OCI-LY3 (cell line): ENCODE measurements around the gene DIP2C.

Source experiments
- H2AFZ ChIP-seq: fragments of 200-600, 300-600 bp; shearing (Covaris generic); 2 replicates; pipeline ENCODE4 v1.6.0; 2014; ENCODE audit warnings: antibody characterized with exemption, low read depth, low read length
- H3K27ac ChIP-seq: fragments of 200-600, 300-600 bp; sonication (generic); 2 replicates; pipeline ENCODE4 v1.5.1; 2014; ENCODE audit warnings: mild to moderate bottlenecking, low read length, moderate library complexity, mixed read lengths
- H3K27me3 ChIP-seq: fragments of 200-600, 300-600 bp; sonication (generic); 2 replicates; pipeline ENCODE4 v1.6.1; 2014; ENCODE audit warnings: low read depth, low read length, mixed read lengths
- H3K36me3 ChIP-seq: fragments of 200-600, 300-600 bp; sonication (generic); replicated peaks from 2 replicates; pipeline ENCODE3; 2014; ENCODE audit warnings: low read depth, low read length, mixed read lengths
- H3K4me1 ChIP-seq: fragments of 300-600, 200-600 bp; sonication (generic); 2 replicates; pipeline ENCODE4 v1.6.1; 2014; ENCODE audit warnings: low read length, mixed read lengths
- H3K4me2 ChIP-seq: fragments of 200-600, 300-600 bp; sonication (generic); 2 replicates; pipeline ENCODE4 v1.6.1; 2014; ENCODE audit warnings: low read length, mixed read lengths
- H3K4me3 ChIP-seq: fragments of 300-600, 200-600 bp; sonication (generic); 2 replicates; pipeline ENCODE4 v1.5.1; 2014; ENCODE audit warnings: antibody characterized with exemption, mild to moderate bottlenecking, low read length, moderate library complexity
- H3K79me2 ChIP-seq: fragments of 300-600, 200-600 bp; shearing (Covaris generic); 2 replicates; pipeline ENCODE4 v1.6.1; 2014; ENCODE audit warnings: mild to moderate bottlenecking, low read length, mixed read lengths
- H3K9ac ChIP-seq: fragments of 300-600, 200-600 bp; shearing (Covaris generic); 2 replicates; pipeline ENCODE4 v1.6.0; 2014; ENCODE audit warnings: mild to moderate bottlenecking, low read length, moderate library complexity
- H3K9me3 ChIP-seq: fragments of 200-600, 300-600 bp; shearing (Covaris generic); 2 replicates; pipeline ENCODE4 v1.6.1; 2014; ENCODE audit warnings: low read length, mixed read lengths; ENCODE audit not compliant: insufficient read depth
- H4K20me1 ChIP-seq: fragments of 200-600, 300-600 bp; sonication (generic); 2 replicates; pipeline ENCODE4 v1.6.1; 2016; ENCODE audit warnings: low read length, mixed read lengths; ENCODE audit not compliant: insufficient read depth
- EZH2phosphoT487 ChIP-seq: fragments of 200-600 bp; shearing (Covaris generic); IDR thresholded peaks from 2 replicates; pipeline ENCODE4 v1.6.1; 2018; ENCODE audit warnings: antibody characterized with exemption, mixed run types, low read depth
- TF ChIP-seq, protein P1 (sequence below): fragments of 200-600, 300-600 bp; sonication (generic); IDR thresholded peaks from 2 replicates; pipeline ENCODE4 v1.5.1; 2014; ENCODE audit warnings: antibody characterized with exemption, low read length, low read depth

DIP2C gene

DNA sequence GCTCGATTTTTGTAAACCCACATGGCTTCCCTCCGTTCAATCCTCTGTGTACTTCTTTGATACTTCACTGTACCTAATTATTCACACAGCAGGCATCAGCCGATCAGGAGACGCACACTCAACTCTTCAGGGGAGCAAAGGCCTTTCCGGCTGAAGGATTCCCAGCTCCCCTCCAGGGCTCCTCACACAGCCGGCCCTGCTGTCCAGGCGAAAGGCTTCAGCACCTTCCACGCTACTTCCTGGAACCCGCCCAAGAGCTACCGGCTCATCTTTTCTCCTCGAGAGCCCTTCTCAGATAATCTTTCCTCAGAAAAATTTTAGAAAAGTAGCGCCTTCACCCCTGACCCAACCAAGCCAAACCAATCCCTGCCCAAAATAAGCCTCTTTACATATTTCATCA is 283.8 kb downstream of the DIP2C start:
- Histone ChIP-seq H3K36me3 (no peaks in the 10 kb centered on the region), H3K79me2 (no peaks in the 10 kb centered on the region), H3K9ac (no peak overlapping the region), H3K9me3 (no peaks in the 10 kb centered on the region), H3K27me3 (peaks cover 13% of the 10 kb centered on the region; the same call in 1 of the 2 replicates), H4K20me1 (no peaks in the 10 kb centered on the region), H3K4me2 (no peak overlapping the region), H3K27ac (no peak overlapping the region), H3K4me3 (no peak overlapping the region), H2AFZ (no peak overlapping the region), H3K4me1 (no peaks in the 10 kb centered on the region)
- no peak for TF ChIP-seq EZH2phosphoT487
- TF ChIP-seq, protein P1, sequence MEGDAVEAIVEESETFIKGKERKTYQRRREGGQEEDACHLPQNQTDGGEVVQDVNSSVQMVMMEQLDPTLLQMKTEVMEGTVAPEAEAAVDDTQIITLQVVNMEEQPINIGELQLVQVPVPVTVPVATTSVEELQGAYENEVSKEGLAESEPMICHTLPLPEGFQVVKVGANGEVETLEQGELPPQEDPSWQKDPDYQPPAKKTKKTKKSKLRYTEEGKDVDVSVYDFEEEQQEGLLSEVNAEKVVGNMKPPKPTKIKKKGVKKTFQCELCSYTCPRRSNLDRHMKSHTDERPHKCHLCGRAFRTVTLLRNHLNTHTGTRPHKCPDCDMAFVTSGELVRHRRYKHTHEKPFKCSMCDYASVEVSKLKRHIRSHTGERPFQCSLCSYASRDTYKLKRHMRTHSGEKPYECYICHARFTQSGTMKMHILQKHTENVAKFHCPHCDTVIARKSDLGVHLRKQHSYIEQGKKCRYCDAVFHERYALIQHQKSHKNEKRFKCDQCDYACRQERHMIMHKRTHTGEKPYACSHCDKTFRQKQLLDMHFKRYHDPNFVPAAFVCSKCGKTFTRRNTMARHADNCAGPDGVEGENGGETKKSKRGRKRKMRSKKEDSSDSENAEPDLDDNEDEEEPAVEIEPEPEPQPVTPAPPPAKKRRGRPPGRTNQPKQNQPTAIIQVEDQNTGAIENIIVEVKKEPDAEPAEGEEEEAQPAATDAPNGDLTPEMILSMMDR: no peak

DNA sequence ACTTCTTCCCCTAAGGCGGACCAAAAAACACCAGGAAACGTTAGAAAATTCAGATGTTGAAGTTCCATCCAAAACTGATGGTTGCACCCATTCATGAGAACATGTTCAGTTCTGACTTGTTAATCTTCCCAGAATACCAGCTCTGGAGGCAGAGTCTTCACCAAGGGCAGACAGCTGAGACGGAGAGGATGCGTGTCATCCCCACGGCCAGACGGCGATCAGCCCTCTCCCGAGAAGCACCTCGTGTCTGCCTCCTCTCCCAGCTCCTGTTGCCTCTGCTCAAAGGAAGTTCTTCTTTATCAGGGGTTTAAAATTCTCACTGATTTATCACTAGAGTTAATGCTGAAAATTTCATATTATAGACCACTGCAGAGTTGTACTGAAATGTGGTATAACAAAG is 284.5 kb downstream of the DIP2C start:
- H3K36me3 ChIP-seq: no peaks in the 10 kb centered on the region
- H2AFZ ChIP-seq: no peak overlapping the region
- no peak for TF ChIP-seq EZH2phosphoT487
- TF ChIP-seq, protein P1: no peak
- no peak overlapping the region for H3K4me2 ChIP-seq
- H3K27ac ChIP-seq: no peak overlapping the region
- no peak overlapping the region for H3K9ac ChIP-seq
- H4K20me1 ChIP-seq: no peaks in the 10 kb centered on the region
- no peaks in the 10 kb centered on the region for H3K79me2 ChIP-seq
- peaks cover 11% of the 10 kb centered on the region; the same call in 1 of the 2 replicates for H3K27me3 ChIP-seq
- H3K9me3 ChIP-seq: no peaks in the 10 kb centered on the region
- H3K4me1 ChIP-seq: no peaks in the 10 kb centered on the region
- H3K4me3 ChIP-seq: no peak overlapping the region

DNA sequence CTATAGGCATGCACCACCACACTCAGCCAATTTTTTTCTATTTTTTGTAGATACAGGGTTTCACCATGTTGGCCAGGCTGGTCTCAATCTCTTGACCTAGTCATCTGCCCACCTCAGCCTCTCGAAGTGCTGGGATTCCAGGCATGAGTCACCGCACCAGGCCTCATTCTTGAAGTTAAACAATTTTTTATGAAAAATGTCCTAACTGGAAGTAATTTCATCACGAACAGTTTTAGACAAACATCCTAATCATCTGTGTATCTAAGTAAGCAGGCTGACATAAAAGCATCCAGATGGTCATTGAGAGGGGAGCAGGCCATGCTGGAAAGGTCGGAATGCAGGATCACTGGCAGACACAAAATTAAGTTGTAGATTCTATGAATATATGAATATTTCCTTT is 285.1 kb downstream of the DIP2C start:
- no peak overlapping the region for H3K4me2 ChIP-seq
- no peak overlapping the region for H2AFZ ChIP-seq
- H3K9me3 ChIP-seq: no peaks in the 10 kb centered on the region
- no peak overlapping the region for H3K9ac ChIP-seq
- H3K27me3 ChIP-seq: peaks cover 11% of the 10 kb centered on the region; the same call in 1 of the 2 replicates
- H3K36me3 ChIP-seq: no peaks in the 10 kb centered on the region
- no peak overlapping the region for H3K4me3 ChIP-seq
- TF ChIP-seq, protein P1: no peak
- TF ChIP-seq EZH2phosphoT487: no peak
- no peaks in the 10 kb centered on the region for H3K79me2 ChIP-seq
- H4K20me1 ChIP-seq: no peaks in the 10 kb centered on the region
- H3K27ac ChIP-seq: no peak overlapping the region
- H3K4me1 ChIP-seq: no peaks in the 10 kb centered on the region

DNA sequence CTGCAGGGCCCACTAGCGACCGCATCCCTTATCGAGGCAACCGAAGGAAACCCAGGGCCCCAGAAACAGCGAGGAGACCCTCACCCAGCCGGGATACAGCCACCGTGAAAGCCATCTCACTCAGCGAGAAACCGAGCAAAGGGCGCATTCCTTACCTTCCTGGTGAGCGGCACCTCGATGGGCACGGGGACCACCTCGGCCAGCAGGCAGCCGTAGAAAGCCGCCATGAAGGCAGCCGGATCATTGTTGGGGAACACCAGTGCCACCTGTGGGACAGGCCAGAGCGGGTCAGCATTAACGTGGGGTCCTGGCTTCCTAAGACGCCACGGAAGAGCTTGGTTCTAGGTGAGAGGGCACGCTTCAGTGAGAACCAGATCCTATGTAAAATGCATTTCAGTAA is 290.5 kb downstream of the DIP2C start:
- H3K9ac ChIP-seq: no peak overlapping the region
- no peak overlapping the region for H3K4me2 ChIP-seq
- no peaks in the 10 kb centered on the region for H3K36me3 ChIP-seq
- H2AFZ ChIP-seq: no peak overlapping the region
- no peak overlapping the region for H3K4me3 ChIP-seq
- H3K79me2 ChIP-seq: no peaks in the 10 kb centered on the region
- H3K27ac ChIP-seq: no peak overlapping the region
- H3K27me3 ChIP-seq: peaks cover 4% of the 10 kb centered on the region; the same call in 1 of the 2 replicates
- H3K9me3 ChIP-seq: no peaks in the 10 kb centered on the region
- no peak for TF ChIP-seq EZH2phosphoT487
- TF ChIP-seq, protein P1: no peak
- no peaks in the 10 kb centered on the region for H3K4me1 ChIP-seq
- no peaks in the 10 kb centered on the region for H4K20me1 ChIP-seq
